GM23338 (cell line): ENCODE results near the gene NXPE3.

ENCODE experiments used
- CTCF ChIP-seq, 2 experiments: fragments of 200-600 bp in 1 of 2; sonication (generic) in 1 of 2; conservative IDR thresholded peaks; 2 replicates each; pipeline versions ENCODE4 v1.5.1 to v1.6.1; 2016 to 2017; ENCODE audit warnings: antibody characterized with exemption in 2 of 2, low read depth in 2 of 2, mild to moderate bottlenecking in 2 of 2, moderate library complexity in 1 of 2
- EZH2 ChIP-seq: fragments of 200-600 bp; sonication (generic); IDR thresholded peaks from one replicate; pipeline ENCODE4 v1.8.0; 2017; ENCODE audit warnings: antibody characterized with exemption, mild to moderate bottlenecking, low read depth; ENCODE audit not compliant: unreplicated experiment
- EZH2phosphoT487 ChIP-seq: fragments of 200-600 bp; sonication (generic); IDR thresholded peaks from one replicate; pipeline ENCODE4 v1.8.1; 2018; ENCODE audit warnings: antibody characterized with exemption; ENCODE audit not compliant: unreplicated experiment
- POLR2AphosphoS5 ChIP-seq: IDR thresholded peaks from 2 replicates; pipeline ENCODE4 v1.6.1; 2016; ENCODE audit warnings: antibody characterized with exemption, low read depth
- REST ChIP-seq: IDR thresholded peaks from one replicate; pipeline ENCODE4 v1.6.1; 2018; ENCODE audit warnings: antibody characterized with exemption; ENCODE audit not compliant: unreplicated experiment

GRCh38 chr3:101806491-101806890, 27.5 kb downstream of the NXPE3 start:
- no peak for TF ChIP-seq CTCF (conservative IDR thresholded peaks at IDR 0.05; ENCODE audit: low read depth in 2 of 2)
- no peak for TF ChIP-seq POLR2AphosphoS5
- TF ChIP-seq REST = no peak
- TF ChIP-seq EZH2 = no peak
- TF ChIP-seq EZH2phosphoT487 = no peak
